CD4-positive, alpha-beta T cell treated with Interleukin-4 for 4 hours (primary cell): Measurements from ENCODE around the gene SRSF9.
"Not testable (repeated sequence)": the region's sequence is repeated elsewhere in the genome, so short reads cannot be mapped to it uniquely, and the experiment has no call there.

Experiments used
- DNase-seq: peaks from one replicate; pipeline ENCODE4 v3.0.0-alpha.2; 2020

The SRSF9 gene

DNA sequence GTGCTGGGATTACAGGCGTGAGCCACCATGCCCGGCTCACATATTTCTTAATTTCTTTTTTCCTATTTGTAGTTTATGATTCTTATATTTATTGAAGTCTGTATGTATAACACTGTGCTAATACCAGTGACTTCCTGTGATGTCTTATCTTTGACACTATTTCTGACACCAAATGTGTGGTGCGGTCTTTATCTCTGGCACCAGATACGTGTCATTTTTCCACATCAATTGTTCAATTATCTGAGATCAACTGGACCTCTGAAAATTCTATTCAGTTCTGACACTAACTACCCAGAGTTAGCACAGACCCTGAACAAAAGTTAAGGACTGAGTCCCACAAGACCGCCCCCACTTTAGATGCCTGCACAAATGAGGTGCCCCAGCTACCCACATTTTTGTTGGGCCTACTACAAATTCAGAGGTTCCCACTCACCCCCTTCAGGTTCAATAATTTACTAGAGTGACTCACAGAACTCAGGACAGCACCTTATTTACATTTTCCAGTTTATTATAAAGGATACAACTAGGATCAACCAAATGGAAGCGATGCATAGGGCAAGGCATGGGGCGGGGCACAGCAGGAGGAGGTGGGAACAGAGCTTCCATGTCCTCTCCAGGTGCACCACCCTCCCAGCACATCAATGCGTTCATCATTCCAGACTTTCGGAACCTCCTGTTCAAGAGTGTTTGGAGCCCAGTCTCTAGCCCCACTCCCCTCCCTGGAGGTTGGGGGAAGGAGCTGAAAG lies 11.6 kb upstream of the SRSF9 start:
- DNase-seq: peak; percentile 48

DNA sequence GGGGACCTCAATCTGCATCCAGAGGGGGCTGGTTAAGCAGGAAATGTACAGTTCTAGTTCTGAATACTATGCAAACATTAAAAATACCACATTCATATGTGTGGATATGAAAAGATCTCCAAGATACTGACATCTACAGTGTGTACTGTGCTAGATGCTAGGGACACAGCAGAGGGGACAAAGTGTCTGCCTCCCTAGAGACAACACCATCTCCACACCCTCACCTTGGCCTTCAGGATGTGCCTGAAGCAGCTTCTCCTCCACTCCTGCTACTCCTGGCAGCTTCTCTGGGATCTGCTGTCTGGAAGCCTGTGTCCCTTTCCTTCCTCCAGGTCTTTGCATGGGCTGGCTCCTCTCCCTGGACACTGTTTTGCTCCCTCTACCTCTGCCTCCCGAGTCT lies 10.7 kb upstream of the SRSF9 start:
- no peak for DNase-seq

DNA sequence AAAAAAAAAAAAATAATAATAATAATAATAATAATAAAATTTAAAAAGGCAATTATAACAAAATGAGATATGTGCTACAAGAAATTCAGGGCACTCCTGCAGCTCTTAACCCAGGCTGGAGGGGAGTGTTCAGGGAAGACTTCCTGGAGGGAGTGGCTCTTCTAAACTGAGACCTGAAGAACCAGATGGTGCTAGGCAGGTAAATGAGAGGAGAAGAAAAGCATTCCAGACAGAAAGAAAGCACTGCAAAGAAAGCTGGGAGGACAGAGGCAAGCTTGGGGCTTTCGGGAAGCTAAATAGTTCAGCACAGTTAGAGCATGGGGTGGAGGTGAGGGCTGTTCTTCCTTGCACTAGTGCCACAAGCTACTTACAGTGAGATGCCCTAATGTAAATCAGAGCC lies 9.9 kb upstream of the SRSF9 start:
- no peak for DNase-seq

DNA sequence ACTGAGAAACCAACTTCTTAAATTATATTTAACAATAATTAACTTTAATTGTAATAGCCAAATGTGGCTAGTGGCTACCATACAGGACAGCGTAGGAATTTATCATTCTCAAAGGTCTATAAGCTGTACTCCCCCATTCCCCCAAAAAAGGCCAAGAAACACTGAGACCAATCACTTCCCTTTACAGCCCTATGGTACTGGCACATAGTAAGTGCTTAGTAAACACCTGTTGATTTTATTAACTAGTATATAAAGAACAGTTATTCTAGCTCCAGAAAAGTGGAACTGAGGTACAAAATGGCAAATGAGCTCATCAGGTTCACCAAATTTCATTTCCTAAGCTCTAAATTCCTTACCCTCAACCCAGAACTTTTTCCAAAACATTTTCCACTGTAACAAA lies 6.1 kb upstream of the SRSF9 start:
- no peak for DNase-seq

DNA sequence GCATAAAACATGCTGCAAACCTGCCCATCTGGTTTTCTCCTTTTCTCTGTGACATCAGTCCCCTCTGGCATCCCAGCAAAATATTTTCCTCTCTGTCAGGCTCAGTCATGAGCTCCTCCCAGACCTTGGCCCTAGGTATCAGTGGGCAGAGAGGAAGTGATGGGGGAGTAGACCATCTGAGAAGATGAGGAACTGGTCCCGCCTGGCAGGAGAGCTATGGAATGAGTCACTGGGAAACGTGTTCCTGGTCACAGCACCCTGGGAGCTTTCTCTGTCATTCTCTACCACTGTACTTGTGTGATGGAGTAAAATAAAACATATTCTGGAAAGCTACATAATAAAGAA lies 5.0 kb upstream of the SRSF9 start:
- no peak for DNase-seq

DNA sequence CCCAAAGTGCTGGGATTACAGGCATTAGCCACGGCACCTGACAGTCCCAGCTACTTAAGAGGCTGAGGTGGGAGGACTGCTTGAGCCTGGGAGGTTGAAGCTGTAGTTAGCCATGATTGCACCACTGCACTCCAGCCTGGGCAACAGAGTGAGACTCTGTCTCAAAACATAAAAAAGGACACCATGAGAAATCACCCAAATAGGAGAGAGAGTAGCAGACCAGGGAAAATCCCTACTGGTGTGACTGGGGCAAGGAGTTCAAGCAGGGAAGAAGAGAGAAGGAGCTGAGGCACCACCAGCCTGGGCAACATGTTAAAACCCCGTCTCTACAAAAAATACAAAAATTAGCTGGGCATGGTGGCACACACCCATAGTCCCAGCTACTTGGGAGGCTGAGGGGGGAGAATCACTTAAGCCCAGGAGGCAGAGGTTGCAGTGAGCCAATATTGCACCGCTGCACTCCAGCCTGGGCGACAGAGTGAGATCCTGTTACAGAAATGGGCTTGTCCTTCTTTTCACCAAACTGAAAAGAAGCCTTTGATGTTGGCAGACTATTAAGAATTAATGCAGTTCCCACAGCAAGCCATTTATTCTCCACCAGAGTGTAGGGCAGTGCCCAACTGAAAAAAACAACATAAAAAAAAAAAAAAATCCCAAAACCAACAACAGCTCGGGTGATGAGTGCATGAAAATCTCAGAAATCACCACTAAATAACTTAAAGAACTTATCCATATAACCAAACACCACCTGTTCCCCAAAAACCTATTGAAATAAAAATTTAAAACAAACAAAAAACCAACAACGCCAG lies 4.5 kb upstream of the SRSF9 start:
- no peak for DNase-seq

DNA sequence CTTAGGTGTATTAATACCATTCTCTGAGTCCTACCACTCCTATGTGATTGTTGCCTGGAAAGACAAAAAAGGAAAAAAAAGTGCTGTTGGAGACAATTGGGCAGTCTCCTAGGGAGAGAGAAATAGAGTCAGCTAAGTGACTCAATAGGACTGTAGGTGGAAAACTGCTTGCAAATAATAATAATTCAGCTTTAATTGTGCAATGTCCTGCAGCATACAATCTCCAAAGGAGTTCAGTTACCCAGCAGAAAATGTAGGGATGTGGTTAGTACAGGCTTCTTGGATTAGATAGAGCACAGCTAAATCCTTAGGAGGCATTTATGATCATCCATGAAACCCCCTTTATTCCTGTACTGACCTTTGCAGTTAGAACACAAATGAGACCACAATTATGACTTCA lies 3.0 kb upstream of the SRSF9 start:
- no peak for DNase-seq

DNA sequence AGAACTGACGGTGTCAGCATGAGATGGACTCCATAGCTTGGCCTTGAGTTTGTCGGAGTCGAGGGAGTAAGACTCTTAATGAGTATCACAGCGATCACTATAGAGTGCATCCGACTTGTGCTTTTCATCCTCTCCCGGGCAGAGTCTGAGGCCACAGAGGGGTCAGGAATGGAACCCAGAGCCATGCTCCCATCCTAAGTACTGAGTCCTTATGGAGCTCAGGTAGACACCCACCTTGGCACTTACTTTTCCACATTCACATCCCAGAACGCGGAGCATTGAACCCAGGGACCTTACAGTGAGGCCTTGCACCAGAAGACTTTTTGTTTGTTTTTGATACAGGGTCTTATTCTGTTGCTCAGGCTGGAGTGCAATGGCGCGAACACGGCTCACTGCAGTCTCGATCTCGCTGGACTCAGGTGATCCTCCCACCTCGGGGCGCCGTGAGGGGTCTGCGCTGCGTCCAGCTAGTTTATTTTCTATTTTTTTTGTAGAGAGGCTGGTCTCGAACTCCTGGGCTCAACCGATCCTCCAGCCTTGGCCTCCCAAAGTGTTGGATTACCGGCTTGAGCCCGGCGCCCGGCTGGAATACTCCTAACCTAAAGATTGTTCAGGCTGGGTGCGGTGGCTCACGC lies 719 bp upstream of the SRSF9 start:
- no peak for DNase-seq

DNA sequence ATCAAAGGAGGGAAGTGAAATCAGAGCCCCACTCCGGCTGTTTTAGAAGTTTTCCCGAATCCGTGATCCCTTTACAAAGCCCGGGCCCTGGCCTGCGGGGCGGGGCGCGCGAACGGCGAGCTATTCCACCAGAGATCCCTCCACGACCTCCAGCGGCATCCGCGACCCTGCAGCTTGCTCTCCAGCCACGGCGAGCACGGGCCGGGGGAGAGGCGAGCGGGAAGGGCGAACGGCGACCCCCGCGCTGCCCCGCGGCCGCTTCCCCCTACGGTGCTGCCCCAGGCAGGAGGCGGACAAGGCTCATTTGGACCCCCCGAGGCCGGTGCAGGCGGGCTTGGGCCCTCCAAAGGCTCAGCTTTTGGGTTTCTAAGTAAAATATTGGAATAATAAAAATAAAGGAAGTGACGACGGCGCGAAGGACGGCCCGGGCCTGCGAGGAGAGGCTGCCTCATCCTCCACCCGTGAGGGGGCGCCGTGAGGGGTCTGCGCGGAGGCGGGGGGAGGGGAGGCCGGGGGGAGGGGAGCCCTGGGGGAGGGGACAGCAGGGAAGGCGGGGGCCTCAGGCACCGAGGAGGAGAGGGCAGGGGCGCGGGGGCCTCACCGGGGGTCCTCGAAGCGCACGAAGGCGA lies 613 bp downstream of the SRSF9 start:
- DNase-seq: peak; percentile 48

DNA sequence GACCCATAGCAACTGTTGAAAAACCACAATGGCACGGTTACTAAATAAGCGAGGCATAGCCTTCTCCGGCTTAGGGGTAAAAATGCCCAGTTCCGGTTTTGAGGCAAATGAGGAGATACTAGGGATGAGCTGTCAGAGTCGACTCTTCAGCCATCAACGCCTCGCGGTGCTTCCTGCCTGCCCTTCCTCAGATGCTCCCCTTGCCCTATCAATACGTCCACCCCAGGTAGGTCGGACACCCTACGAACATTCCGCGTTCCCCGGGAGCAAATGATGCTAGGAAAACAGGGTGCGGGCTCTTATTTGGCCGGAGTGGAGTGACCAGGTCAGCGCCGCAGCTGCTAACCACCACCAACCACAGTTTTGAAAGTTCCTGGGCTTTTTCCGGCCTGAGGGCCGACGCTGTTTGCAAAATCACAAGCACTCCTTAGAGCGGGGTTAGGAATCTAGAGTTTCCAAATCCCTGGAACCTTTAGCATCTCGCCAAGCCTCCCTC lies 1.2 kb downstream of the SRSF9 start:
- DNase-seq: peak; percentile 15

DNA sequence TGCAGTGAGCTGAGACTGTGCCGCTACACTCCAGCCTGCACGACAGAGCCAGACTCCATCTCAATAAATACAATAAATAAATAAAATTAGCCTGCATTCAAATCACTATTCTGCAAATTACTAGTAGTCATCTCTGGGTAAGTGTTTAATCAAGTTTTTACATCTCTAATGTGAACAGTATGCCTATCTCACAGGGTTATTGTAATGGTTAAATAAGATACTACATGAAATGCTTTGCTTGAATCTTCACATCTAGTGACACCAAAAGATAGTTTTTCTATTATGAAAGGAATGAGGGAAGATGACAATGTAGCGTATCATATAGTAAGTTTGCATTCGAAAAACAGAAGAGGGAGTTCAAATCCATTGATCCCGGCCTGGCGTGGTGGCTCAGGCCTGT lies 2.1 kb downstream of the SRSF9 start:
- no peak for DNase-seq

DNA sequence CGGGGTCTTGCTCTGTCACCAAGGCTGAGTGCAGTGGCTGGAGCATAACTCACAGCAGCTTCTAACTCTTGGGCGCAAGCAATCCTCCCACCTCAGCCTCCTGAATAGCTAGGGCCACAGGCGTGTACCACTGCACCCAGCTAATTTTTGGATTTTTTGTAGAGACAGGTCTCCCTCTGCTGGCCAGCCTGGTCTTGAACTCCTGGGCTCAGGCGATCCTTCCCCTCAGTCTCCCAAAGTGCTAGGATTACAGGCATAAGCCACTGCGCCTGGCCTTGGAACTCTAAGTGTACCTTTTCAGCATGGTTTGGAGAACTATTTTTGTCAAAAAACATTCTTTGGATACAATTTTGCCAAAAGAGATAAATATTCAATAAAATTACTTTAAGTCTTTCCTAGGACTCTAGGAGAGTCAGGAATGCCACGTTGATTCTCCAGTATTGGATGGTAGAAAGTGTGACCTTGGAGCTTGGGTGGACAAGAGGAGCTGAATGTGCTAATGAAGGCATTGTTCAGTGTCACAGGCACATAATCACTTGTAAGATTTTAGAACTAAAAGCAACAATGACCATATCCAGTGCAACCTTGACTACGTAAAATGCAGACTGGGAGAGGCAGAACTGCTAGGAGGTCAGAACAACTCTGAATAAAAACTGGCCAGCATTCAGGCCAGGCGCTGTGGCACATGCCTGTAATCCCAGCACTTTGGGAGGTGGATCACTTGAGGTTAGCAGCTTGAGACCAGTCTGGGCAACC lies 2.8 kb downstream of the SRSF9 start:
- peak; percentile 47 for DNase-seq

DNA sequence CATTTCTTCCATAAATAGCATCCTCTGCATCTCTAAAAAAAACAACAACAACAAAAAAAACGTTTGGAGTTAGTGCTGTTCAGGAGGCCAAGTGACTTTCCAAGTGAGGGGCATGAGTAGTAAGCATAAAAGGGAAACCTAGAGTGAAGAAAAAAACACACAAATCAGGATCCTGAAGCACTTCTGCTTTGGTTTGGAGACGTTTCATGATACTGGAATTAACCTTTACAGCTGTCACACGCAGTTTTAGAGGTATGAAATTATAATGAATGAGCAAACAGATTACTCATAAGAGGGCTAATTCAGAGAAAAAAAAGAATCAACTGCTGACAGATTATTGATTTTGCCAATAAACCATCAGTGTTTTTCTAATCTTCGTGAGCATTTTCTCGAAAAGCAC lies 3.8 kb downstream of the SRSF9 start:
- no peak for DNase-seq

DNA sequence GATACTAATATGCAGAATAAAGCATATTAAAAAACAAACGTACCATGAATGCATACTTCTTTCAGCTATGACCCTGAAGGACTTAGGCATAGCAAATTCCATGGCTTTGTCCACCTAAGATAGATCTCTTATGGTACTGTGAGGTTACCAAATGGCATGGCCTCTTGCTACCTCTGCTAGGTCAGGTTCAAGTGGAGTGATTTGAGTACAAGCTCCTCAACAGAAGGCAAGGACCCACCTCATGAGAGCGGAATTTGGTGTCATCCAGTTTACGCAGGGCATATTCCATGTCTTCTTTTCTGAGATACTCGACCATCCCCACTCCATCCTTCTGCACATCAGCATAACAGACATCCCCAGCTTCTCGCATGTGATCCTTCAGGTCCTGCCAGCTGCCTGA lies 5.8 kb downstream of the SRSF9 start:
- DNase-seq: no peak

DNA sequence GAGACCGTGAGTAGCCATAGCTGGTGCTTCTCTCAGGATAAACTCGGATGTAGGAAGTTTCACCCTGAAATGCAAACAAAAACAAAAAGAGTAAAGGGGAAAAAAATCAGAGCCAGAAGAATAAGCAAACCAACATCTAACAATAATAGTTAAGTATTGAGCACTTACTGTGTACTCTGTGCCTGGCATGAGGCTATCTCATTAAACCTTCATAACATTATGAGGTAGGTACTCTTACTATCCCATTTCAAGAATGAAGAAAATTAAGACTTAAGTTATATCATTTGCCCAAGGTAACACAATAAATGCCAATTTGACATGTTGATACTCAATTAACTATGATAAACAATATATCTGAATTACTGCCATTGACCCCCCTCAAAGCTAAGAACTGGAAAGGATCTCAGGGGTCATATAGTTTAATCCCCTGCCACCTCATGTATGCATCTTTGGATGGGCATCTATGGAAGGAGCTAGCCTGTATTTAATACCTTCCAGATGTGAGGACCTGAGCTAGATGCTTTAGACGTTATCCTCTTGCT lies 7.4 kb downstream of the SRSF9 start:
- no peak for DNase-seq

DNA sequence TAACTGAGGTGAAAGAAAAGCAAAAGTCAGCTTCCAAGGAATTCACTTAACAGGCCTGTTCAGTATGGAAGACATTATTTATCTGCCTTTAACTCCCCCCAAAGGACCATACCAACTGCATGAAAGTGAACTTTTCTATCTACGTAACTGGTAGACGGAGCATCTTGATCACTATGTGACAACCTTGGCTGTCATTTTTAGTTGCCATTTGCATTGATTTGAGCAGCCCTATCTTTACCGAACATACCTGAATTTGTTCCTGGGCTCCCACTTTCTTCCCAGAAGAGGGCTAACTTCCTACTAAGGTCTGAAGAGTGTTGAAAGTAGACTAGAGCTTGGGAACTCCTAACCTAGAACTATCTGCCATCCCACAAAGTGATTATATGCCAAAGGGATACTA lies 9.4 kb downstream of the SRSF9 start:
- DNase-seq: no peak

DNA sequence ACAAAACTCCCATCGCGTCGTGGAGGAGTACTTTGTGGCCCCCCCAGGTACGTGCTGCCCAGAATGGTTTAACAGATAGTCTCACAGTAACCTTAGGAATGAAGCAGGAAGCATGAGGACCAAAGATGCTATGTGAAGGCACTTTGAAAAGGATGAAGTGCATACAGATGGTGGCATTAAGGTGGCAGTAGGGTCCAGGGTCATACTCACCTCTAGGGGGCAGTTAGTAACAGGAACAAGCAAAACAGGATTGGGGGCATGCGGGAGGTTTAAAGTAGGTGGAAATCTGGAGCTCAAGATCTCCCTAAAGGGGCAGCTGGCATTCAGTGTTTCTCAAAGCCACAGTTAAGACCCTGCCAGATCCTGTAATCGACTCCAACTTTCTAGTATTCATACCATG lies 12.4 kb downstream of the SRSF9 start:
- DNase-seq: no peak

DNA sequence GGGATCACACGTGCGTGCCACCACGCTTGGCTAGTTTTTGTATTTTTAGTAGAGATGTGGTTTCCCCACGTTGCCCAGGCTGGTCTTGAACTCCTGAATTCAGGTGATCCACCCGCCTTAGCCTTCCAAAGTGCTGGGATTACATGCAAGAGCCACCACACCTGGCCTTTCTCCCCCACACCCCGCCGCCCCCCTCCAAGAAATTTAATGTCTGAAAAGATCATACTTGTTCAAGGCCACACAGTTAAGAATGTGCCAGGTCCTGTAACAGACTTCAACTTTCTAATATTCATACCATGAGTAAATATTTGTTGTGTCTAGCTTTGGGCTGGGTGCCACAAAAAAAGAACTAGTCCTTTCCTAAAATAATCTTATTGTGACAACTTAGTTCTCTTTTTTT lies 14.2 kb downstream of the SRSF9 start:
- DNase-seq: no peak

DNA sequence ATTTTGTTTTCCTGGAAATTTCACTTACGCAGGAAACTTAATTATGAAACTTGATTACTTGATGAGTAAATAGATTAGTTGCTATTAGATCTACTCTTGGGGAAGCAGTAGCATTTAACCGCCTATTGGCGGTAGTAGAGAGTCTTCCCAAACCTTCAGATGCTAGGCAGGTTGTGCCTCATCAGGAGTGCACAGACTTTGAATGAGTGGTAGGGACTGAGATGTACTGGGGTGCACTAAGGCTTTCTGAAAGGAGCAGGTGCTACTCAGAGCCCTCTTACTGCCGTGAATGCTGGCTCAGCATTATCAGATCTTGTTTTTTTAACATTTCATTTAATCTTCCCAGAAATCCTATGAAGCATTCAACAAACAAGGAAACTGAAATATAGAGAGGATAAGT lies 15.6 kb downstream of the SRSF9 start:
- DNase-seq: peak; percentile 51

DNA sequence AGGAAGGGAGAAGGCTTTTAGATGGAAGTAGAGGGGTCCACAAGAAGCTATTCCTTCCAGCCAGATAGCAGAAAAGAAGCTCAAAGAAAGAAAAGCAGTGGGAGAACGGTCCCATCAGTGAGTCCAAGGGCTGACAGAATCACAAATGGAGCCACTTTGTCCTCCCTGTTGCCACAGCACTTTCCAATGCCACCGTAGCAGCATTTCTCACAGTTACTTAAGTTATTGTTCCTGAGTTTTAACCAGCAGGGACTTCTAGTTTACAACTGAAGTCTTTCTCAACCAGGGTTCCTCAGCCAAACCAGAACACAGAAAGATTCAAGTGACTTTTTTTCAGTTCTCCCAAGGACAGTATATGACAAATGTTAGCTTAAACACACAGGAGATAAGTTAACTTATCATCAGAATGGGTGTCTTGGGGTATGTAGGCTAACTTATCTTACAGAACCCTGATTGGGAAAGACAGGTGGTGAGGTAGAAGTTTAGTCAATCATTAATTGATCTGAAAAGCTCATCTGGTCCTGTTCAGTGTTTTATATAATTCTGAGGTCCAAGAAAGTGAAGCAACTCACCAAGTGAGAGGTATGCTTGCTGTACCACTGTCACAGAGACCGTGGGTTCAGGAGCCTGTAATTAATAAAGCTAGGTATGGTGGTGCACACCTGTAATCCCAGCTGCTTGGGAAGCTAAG lies 16.3 kb downstream of the SRSF9 start:
- no peak for DNase-seq

DNA sequence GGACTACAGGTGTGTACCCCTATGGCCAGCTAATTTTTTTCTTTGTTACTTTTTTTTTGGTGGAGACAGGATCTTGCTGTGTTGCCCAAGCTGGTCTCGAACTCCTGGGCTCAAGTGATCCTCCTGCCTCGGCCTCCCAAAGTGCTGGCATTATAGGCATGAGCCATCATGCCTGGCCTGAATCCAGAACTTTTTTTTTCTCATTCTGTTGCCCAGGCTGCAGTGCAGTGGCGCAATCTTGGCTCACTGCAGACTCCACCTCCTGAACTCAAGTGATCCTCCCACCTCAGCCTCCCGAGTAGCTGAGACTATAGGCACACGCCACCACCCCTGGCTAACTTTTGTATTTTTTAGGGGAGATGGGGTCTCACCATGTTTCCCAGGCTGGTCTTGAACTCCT lies 17.0 kb downstream of the SRSF9 start:
- not testable (repeated sequence) for DNase-seq

DNA sequence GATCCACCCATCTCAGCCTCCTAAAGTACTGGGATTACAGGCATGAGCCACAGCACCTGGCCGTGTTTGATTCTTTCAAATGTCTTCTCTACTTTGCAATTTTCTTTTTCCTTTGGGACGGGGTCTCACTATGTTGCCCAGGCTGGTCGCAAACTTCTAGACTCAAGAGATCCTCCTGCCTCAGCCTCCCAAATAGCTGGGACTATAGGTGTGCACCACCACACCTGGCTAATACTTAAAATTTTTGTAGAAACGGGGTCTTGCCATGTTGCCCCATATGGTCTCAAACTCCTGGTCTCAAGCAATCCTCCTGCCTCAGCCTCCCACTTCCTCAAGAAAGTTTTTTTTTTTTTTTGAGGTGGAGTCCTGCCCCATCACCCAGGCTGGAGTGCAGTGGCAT lies 21.6 kb downstream of the SRSF9 start:
- no peak for DNase-seq
